Mesothelial cell of epicardium (in vitro differentiated cells): ENCODE measurements around the gene MAPK11. TPM values are rescaled to one million over a fixed set of nuclear protein-coding genes. Genes with fewer than 3 reads are reported as not detected.

Source experiments
- DNase-seq, 2 experiments: peaks; one replicate each; pipeline ENCODE4 v3.0.0; 2021; ENCODE audit warnings: low spot score in 2 of 2; ENCODE audit not compliant: unreplicated experiment in 2 of 2
- H3K27ac Mint-ChIP-seq: 2 replicates; pipeline ENCODE4 v1.8.0; 2021; ENCODE audit warnings: mixed read lengths
- H3K27me3 Mint-ChIP-seq: 2 replicates; pipeline ENCODE4 v1.8.0; 2021; ENCODE audit warnings: low read depth, mixed read lengths
- H3K36me3 Mint-ChIP-seq: 2 replicates; pipeline ENCODE4 v1.8.0; 2021; ENCODE audit warnings: mixed read lengths
- H3K4me1 Mint-ChIP-seq: 2 replicates; pipeline ENCODE4 v1.8.0; 2021; ENCODE audit warnings: mixed read lengths
- H3K4me3 Mint-ChIP-seq: 2 replicates; pipeline ENCODE4 v1.8.0; 2021; ENCODE audit warnings: mild to moderate bottlenecking, moderate library complexity, mixed read lengths
- H3K9me3 Mint-ChIP-seq: 2 replicates; pipeline ENCODE4 v1.8.0; 2021; ENCODE audit warnings: mixed read lengths
- CTCF ChIP-seq: fragments of 200-600 bp; sonication (generic); IDR thresholded peaks from one replicate; pipeline ENCODE4 v1.5.0; 2021; ENCODE audit warnings: antibody characterized with exemption; ENCODE audit not compliant: unreplicated experiment
- total RNA-seq: library from RNA; stranded (reverse); gene quantifications from 3 replicates; pipeline ENCODE4 v1.2.1, GENCODE V29; 2021

MAPK11 gene
- total RNA-seq, 1 donor from 2014 or later = 8.3 TPM

DNA sequence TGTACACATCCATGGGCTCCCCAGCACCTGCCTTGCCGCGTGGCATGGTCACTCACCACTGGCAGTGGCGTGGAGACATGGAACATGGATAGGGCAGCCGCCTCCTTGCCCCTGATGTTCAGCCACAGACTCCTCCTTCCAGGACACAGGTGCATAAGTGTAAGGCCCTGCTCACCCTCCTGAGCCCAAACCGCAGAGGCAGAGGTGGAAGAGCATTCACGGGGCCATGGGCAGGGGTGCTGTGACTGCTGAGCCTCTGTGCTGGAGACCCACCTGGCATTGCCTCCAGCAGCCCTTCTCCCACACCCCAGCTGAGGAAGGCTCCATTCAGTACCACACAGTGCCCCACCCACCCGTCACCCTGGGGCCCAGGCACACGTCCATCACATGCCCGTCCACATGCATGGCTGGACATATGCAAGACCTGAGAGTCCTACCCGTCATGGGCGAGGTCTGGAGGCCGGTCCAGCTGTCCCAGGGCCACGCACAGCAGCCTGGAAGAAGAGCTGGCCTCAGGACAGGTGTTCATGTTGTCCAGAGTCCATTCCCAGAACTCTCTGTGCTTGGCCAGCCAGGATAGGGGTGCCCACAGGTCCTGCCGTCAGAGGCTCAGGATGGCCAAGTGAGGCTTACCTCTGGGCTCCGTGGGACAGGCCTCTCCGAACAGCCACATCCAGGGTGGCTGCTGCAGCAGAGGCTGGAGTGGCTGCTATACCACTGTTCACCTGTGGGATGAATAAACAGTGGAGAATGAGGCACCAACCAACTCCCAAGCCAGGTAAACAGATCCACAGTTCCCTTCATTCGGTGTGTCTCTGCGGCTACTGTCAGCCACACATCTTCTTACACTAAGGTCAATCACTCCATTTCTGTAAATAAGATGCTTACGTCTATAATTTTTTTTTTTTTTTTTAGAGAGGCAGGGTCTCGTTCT is 23.7 kb downstream of the MAPK11 start:
- peak overlapping the region; percentile 25 for H3K27ac Mint-ChIP-seq
- peaks cover 1% of the 10 kb centered on the region for H3K36me3 Mint-ChIP-seq
- H3K9me3 Mint-ChIP-seq = no peaks in the 10 kb centered on the region
- no peaks in the 10 kb centered on the region for H3K27me3 Mint-ChIP-seq
- DNase-seq = no peak
- peaks cover 35% of the 10 kb centered on the region for H3K4me1 Mint-ChIP-seq
- peak overlapping the region; percentile 100 for H3K4me3 Mint-ChIP-seq
- peak; percentile 20 for TF ChIP-seq CTCF

GRCh38 chr22:50245214-50246072 is 24.7 kb downstream of the MAPK11 start:
- H3K4me3 Mint-ChIP-seq = peak overlapping the region; percentile 100
- H3K36me3 Mint-ChIP-seq = peaks cover 3% of the 10 kb centered on the region
- peak overlapping the region; percentile 100 for H3K27ac Mint-ChIP-seq
- no peaks in the 10 kb centered on the region for H3K27me3 Mint-ChIP-seq
- peaks cover 39% of the 10 kb centered on the region for H3K4me1 Mint-ChIP-seq
- DNase-seq = no peak
- no peak for TF ChIP-seq CTCF
- no peaks in the 10 kb centered on the region for H3K9me3 Mint-ChIP-seq

DNA sequence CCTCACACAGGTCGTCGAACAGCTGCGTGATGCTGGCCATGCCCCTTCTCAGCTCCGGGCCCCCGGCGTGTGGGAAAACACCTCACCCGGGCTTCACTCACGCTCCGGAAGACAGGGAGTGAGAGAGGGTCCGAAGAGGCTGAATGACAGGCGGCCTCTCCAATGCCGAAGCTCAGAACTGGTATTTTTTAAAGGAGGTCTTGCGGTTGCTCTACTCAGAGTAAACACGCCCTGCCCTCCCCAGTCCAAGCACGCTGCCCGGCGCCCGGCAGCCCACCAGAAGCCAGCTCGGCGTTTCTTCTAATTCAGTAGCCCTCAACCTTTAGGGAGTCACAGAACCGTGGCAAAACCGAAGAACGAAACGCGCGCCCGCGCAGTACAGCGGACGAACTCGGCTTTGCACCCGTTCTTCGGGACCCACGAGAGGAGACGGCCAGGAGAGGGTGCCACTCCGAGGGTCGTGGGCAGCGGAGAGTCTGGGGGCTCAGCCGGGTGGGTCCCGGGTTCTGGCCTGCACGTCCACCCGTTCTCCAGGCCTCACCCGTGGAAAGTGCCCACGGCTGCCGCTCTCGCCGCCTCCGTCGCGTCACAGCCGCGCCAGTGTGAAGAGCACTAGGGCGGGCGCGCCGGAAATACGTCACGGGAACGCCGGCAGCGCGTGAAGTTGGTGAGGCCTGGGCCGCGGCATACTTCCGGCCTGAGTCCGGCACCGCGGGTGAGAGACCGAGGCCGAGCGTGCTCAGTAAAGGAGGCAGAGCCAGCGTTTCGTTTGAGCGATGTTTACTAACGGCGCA is 25.6 kb downstream of the MAPK11 start, which contains the start of gene TUBGCP6:
TUBGCP6 (minus strand) TSS at position 604 of the 794 bp plus-strand sequence; CDS start at position 40, 564 bp downstream.
- no peaks in the 10 kb centered on the region for H3K9me3 Mint-ChIP-seq
- H3K27ac Mint-ChIP-seq = peak within 1 kb of the TSS; percentile 100
- no peak for TF ChIP-seq CTCF
- peak; percentile 91 to 94 for DNase-seq
- H3K4me3 Mint-ChIP-seq = peak within 1 kb of the TSS; percentile 100
- no peaks in the 10 kb centered on the region for H3K27me3 Mint-ChIP-seq
- H3K4me1 Mint-ChIP-seq = peaks cover 35% of the 10 kb centered on the region
- peaks cover 3% of the 10 kb centered on the region for H3K36me3 Mint-ChIP-seq

DNA sequence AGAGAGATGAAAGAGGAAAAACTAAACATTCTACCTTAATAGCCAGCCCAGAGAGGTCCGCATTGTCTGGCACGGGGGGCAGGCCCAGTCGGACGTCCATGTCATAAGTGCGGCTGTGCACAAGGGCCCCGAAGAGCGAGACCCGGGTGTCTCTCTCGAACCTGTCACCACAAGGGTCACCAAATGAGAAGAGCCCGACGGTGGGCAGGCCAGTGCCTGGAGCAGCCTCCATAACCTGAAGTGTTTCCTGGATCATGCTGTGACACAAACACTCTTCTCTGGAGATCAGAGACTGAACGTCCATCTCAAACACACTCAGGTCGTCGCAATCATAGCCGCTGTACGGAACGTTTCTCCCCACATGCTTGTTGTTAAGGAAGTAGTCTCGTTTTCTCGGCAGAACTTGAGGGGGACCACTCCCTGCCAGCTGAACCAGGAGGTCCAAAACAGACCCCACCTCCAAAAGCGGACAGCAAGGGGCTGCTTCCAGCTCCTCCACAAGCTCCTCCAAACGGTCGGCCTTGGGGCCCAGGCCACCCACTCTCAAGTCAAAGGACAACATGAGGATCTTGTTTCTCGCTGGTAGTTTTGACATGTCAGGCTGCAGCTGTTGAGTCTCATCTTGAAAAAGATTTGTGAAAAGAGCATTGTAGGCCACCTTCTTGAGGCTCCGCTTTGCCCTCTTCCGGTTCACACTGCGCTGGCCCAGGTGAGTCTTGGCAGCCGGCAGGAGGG is 26.3 kb downstream of the MAPK11 start:
- Mint-ChIP-seq H3K4me1 (peaks cover 35% of the 10 kb centered on the region), H3K27ac (peak overlapping the region; percentile 100), H3K4me3 (peak overlapping the region; percentile 100), H3K9me3 (no peaks in the 10 kb centered on the region), H3K36me3 (peaks cover 3% of the 10 kb centered on the region), H3K27me3 (no peaks in the 10 kb centered on the region)
- TF ChIP-seq CTCF = no peak
- no peak for DNase-seq
